ENCODE data around the gene MAPT. TPM values are rescaled to one million over a fixed set of nuclear protein-coding genes. Genes with fewer than 3 reads are reported as not detected.
"Not testable (repeated sequence)": the region's sequence is repeated elsewhere in the genome, so short reads cannot be mapped to it uniquely, and the experiment has no call there.

Gene MAPT
- polyA plus RNA-seq, 2 donors: 4.5 to 4.7 TPM

- Histone ChIP-seq H3K36me3 (ENCODE audit: control insufficient read depth in 2 of 2, insufficient read depth in 2 of 2, low read length in 1 of 2) (no peaks in the 10 kb centered on the region), H3K27me3 (ENCODE audit: control insufficient read depth in 1 of 2, insufficient read depth in 2 of 2, low read length in 2 of 2) (no peaks in the 10 kb centered on the region), H3K27ac (ENCODE audit: low read depth in 2 of 2, low read length in 1 of 2) (no peak overlapping the region), H3K9me3 (ENCODE audit: control insufficient read depth in 2 of 2, insufficient read depth in 1 of 2, low read depth in 1 of 2, low read length in 1 of 2) (no peaks in the 10 kb centered on the region), H3K4me3 (ENCODE audit: low read depth in 1 of 2, low read length in 2 of 2) (no peak overlapping the region), H3K4me1 (ENCODE audit: control insufficient read depth in 2 of 2, insufficient read depth in 2 of 2, low read length in 1 of 2) (peaks cover 2 to 5% of the 10 kb centered on the region in 2 donors)
- WGBS, 2 donors: 21 to 25% methylated on average over 8 of the region's 8 CpGs
Measured at GRCh38 chr17:46002311-46002972, 108.1 kb downstream of the MAPT start.

GRCh38 chr17:46002973-46003316 is 108.6 kb downstream of the MAPT start:
- Histone ChIP-seq H3K9me3 (ENCODE audit: control insufficient read depth in 2 of 2, insufficient read depth in 1 of 2, low read depth in 1 of 2, low read length in 1 of 2) (no peaks in the 10 kb centered on the region), H3K27me3 (ENCODE audit: control insufficient read depth in 1 of 2, insufficient read depth in 2 of 2, low read length in 2 of 2) (no peaks in the 10 kb centered on the region), H3K4me1 (ENCODE audit: control insufficient read depth in 2 of 2, insufficient read depth in 2 of 2, low read length in 1 of 2) (peaks cover 2 to 5% of the 10 kb centered on the region in 2 donors), H3K4me3 (ENCODE audit: low read depth in 1 of 2, low read length in 2 of 2) (no peak overlapping the region), H3K36me3 (ENCODE audit: control insufficient read depth in 2 of 2, insufficient read depth in 2 of 2, low read length in 1 of 2) (no peaks in the 10 kb centered on the region), H3K27ac (ENCODE audit: low read depth in 2 of 2, low read length in 1 of 2) (no peak overlapping the region)
- 59 to 70% methylated on average over 7 of the region's 7 CpGs for whole genome bisulfite sequencing, 2 donors

GRCh38 chr17:46003907-46004748 is 109.8 kb downstream of the MAPT start:
- 26 to 29% methylated on average over 6 of the region's 6 CpGs for WGBS, 2 donors
- Histone ChIP-seq H3K4me1 (ENCODE audit: control insufficient read depth in 2 of 2, insufficient read depth in 2 of 2, low read length in 1 of 2) (peaks cover 2 to 5% of the 10 kb centered on the region in 2 donors), H3K36me3 (ENCODE audit: control insufficient read depth in 2 of 2, insufficient read depth in 2 of 2, low read length in 1 of 2) (no peaks in the 10 kb centered on the region), H3K27ac (ENCODE audit: low read depth in 2 of 2, low read length in 1 of 2) (peak overlapping the region; percentile 47 to 72), H3K9me3 (ENCODE audit: control insufficient read depth in 2 of 2, insufficient read depth in 1 of 2, low read depth in 1 of 2, low read length in 1 of 2) (no peaks in the 10 kb centered on the region), H3K4me3 (ENCODE audit: low read depth in 1 of 2, low read length in 2 of 2) (no peak overlapping the region), H3K27me3 (ENCODE audit: control insufficient read depth in 1 of 2, insufficient read depth in 2 of 2, low read length in 2 of 2) (no peaks in the 10 kb centered on the region)

- H3K36me3 ChIP-seq (ENCODE audit: control insufficient read depth in 2 of 2, insufficient read depth in 2 of 2, low read length in 1 of 2); H3K27me3 ChIP-seq (ENCODE audit: control insufficient read depth in 1 of 2, insufficient read depth in 2 of 2, low read length in 2 of 2); H3K9me3 ChIP-seq (ENCODE audit: control insufficient read depth in 2 of 2, insufficient read depth in 1 of 2, low read depth in 1 of 2, low read length in 1 of 2); H3K4me1 ChIP-seq (ENCODE audit: control insufficient read depth in 2 of 2, insufficient read depth in 2 of 2, low read length in 1 of 2); H3K27ac ChIP-seq (ENCODE audit: low read depth in 2 of 2, low read length in 1 of 2); H3K4me3 ChIP-seq (ENCODE audit: low read depth in 1 of 2, low read length in 2 of 2): not testable (repeated sequence)
- WGBS, 2 donors: 82 to 93% methylated on average over 1 of the region's 1 CpG
Measured at GRCh38 chr17:46006082-46006481, 111.7 kb downstream of the MAPT start.

- H3K27ac ChIP-seq (ENCODE audit: low read depth in 2 of 2, low read length in 1 of 2): no peak overlapping the region
- peaks cover 2 to 5% of the 10 kb centered on the region in 2 donors for H3K4me1 ChIP-seq (ENCODE audit: control insufficient read depth in 2 of 2, insufficient read depth in 2 of 2, low read length in 1 of 2)
- no peak overlapping the region for H3K4me3 ChIP-seq (ENCODE audit: low read depth in 1 of 2, low read length in 2 of 2)
- H3K36me3 ChIP-seq (ENCODE audit: control insufficient read depth in 2 of 2, insufficient read depth in 2 of 2, low read length in 1 of 2): no peaks in the 10 kb centered on the region
- no peaks in the 10 kb centered on the region for H3K27me3 ChIP-seq (ENCODE audit: control insufficient read depth in 1 of 2, insufficient read depth in 2 of 2, low read length in 2 of 2)
- no peaks in the 10 kb centered on the region for H3K9me3 ChIP-seq (ENCODE audit: control insufficient read depth in 2 of 2, insufficient read depth in 1 of 2, low read depth in 1 of 2, low read length in 1 of 2)
- 79 to 81% methylated on average over 2 of the region's 2 CpGs for WGBS, 2 donors
Measured at GRCh38 chr17:46007461-46007965, 113.2 kb downstream of the MAPT start.

- H3K27me3 ChIP-seq (ENCODE audit: control insufficient read depth in 1 of 2, insufficient read depth in 2 of 2, low read length in 2 of 2): no peaks in the 10 kb centered on the region
- H3K4me1 ChIP-seq (ENCODE audit: control insufficient read depth in 2 of 2, insufficient read depth in 2 of 2, low read length in 1 of 2): peaks cover 2 to 5% of the 10 kb centered on the region in 2 donors
- no peak overlapping the region for H3K27ac ChIP-seq (ENCODE audit: low read depth in 2 of 2, low read length in 1 of 2)
- no peaks in the 10 kb centered on the region for H3K9me3 ChIP-seq (ENCODE audit: control insufficient read depth in 2 of 2, insufficient read depth in 1 of 2, low read depth in 1 of 2, low read length in 1 of 2)
- no peak overlapping the region for H3K4me3 ChIP-seq (ENCODE audit: low read depth in 1 of 2, low read length in 2 of 2)
- 86 to 88% methylated on average over 9 of the region's 9 CpGs for WGBS, 2 donors
- H3K36me3 ChIP-seq (ENCODE audit: control insufficient read depth in 2 of 2, insufficient read depth in 2 of 2, low read length in 1 of 2): no peaks in the 10 kb centered on the region
Measured at GRCh38 chr17:46008591-46008990, 114.2 kb downstream of the MAPT start.

- Histone ChIP-seq H3K9me3 (ENCODE audit: control insufficient read depth in 2 of 2, insufficient read depth in 1 of 2, low read depth in 1 of 2, low read length in 1 of 2) (no peaks in the 10 kb centered on the region), H3K4me1 (ENCODE audit: control insufficient read depth in 2 of 2, insufficient read depth in 2 of 2, low read length in 1 of 2) (no peaks in the 10 kb centered on the region), H3K27me3 (ENCODE audit: control insufficient read depth in 1 of 2, insufficient read depth in 2 of 2, low read length in 2 of 2) (no peaks in the 10 kb centered on the region), H3K36me3 (ENCODE audit: control insufficient read depth in 2 of 2, insufficient read depth in 2 of 2, low read length in 1 of 2) (no peaks in the 10 kb centered on the region), H3K4me3 (ENCODE audit: low read depth in 1 of 2, low read length in 2 of 2) (no peak overlapping the region), H3K27ac (ENCODE audit: low read depth in 2 of 2, low read length in 1 of 2) (no peak overlapping the region)
- WGBS, 2 donors: 72 to 82% methylated on average over 33 of the region's 33 CpGs
Measured at GRCh38 chr17:46009681-46010596, 115.6 kb downstream of the MAPT start.

- Histone ChIP-seq H3K4me3 (ENCODE audit: low read depth in 1 of 2, low read length in 2 of 2) (no peak overlapping the region), H3K4me1 (ENCODE audit: control insufficient read depth in 2 of 2, insufficient read depth in 2 of 2, low read length in 1 of 2) (no peaks in the 10 kb centered on the region), H3K27ac (ENCODE audit: low read depth in 2 of 2, low read length in 1 of 2) (no peak overlapping the region), H3K9me3 (ENCODE audit: control insufficient read depth in 2 of 2, insufficient read depth in 1 of 2, low read depth in 1 of 2, low read length in 1 of 2) (no peaks in the 10 kb centered on the region), H3K36me3 (ENCODE audit: control insufficient read depth in 2 of 2, insufficient read depth in 2 of 2, low read length in 1 of 2) (no peaks in the 10 kb centered on the region), H3K27me3 (ENCODE audit: control insufficient read depth in 1 of 2, insufficient read depth in 2 of 2, low read length in 2 of 2) (no peaks in the 10 kb centered on the region)
- 78 to 80% methylated on average over 16 of the region's 16 CpGs for WGBS, 2 donors
Measured at GRCh38 chr17:46010597-46011186, 116.3 kb downstream of the MAPT start.

Data from esophagus (tissue), 2 donors.